Stimulated activated CD4-positive, alpha-beta T cell treated with anti-CD3 and anti-CD28 coated beads, Interleukin-2, amount 100 ng/mL, for 24 hours (primary cell): Measurements from ENCODE around the gene CAST.
"Not testable (repeated sequence)": the region's sequence is repeated elsewhere in the genome, so short reads cannot be mapped to it uniquely, and the experiment has no call there.

ENCODE experiments used
- DNase-seq, 2 donors: peaks; one replicate each; pipeline ENCODE4 v3.0.0-alpha.2; 2020

The CAST gene

GRCh38 chr5:96716007-96716406 lies 53.8 kb downstream of the CAST start:
- no peak for DNase-seq

- DNase-seq, result no peak
These were observed 54.5 kb downstream of the CAST start for GRCh38 chr5:96716716-96717115.

- DNase-seq, result no peak
These were observed 55.7 kb downstream of the CAST start for GRCh38 chr5:96717874-96718273.

GRCh38 chr5:96718635-96719077 lies 56.5 kb downstream of the CAST start:
- no peak for DNase-seq

- DNase-seq, result no peak
These were observed 58.2 kb downstream of the CAST start for GRCh38 chr5:96720408-96720807.

GRCh38 chr5:96721351-96721977 lies 59.3 kb downstream of the CAST start:
- DNase-seq, result no peak

GRCh38 chr5:96725257-96725656 lies 63.1 kb downstream of the CAST start:
- no peak for DNase-seq

GRCh38 chr5:96726802-96727201 lies 64.6 kb downstream of the CAST start:
- DNase-seq, result no peak

- DNase-seq, result no peak
These were observed 67.0 kb downstream of the CAST start for GRCh38 chr5:96729156-96729555.

GRCh38 chr5:96730586-96730985 lies 68.4 kb downstream of the CAST start:
- DNase-seq, result no peak

GRCh38 chr5:96733771-96734500 lies 71.8 kb downstream of the CAST start:
- no peak for DNase-seq

- no peak for DNase-seq
These were observed 72.7 kb downstream of the CAST start for GRCh38 chr5:96734871-96735325.

GRCh38 chr5:96736937-96737336 lies 74.8 kb downstream of the CAST start:
- no peak for DNase-seq

GRCh38 chr5:96741106-96741505 lies 78.9 kb downstream of the CAST start:
- DNase-seq, result no peak

GRCh38 chr5:96741891-96742309 lies 79.7 kb downstream of the CAST start:
- DNase-seq, result no peak

- DNase-seq, result no peak
These were observed 80.4 kb downstream of the CAST start for GRCh38 chr5:96742538-96742937.

- DNase-seq, result no peak
These were observed 81.0 kb downstream of the CAST start for GRCh38 chr5:96743065-96743768.

GRCh38 chr5:96743805-96744204 lies 81.6 kb downstream of the CAST start:
- no peak for DNase-seq

GRCh38 chr5:96744218-96744617 lies 82.0 kb downstream of the CAST start:
- DNase-seq, result not testable (repeated sequence)

- DNase-seq, result no peak
These were observed 82.8 kb downstream of the CAST start for GRCh38 chr5:96745025-96745424.

- DNase-seq, result no peak
These were observed 83.8 kb downstream of the CAST start for GRCh38 chr5:96745844-96746531.

- DNase-seq, result no peak
These were observed 85.5 kb downstream of the CAST start for GRCh38 chr5:96747720-96748119.

- no peak for DNase-seq
These were observed 88.1 kb downstream of the CAST start for GRCh38 chr5:96750110-96750822.
